Right lobe of liver (tissue), 4 donors: Measurements from ENCODE around the gene TTR.

Experiments
- CTCF ChIP-seq, 4 donors: fragments of 200-600 bp in 3 of 4; fragments of 450-650 bp in 1 of 4; IDR thresholded peaks; one replicate each; pipeline versions ENCODE4 v1.5.1 to v1.8.0; 2016 to 2022; ENCODE audit warnings: antibody characterized with exemption in 4 of 4, mild to moderate bottlenecking in 2 of 4
- POLR2A ChIP-seq: fragments of 450-650 bp; IDR thresholded peaks from one replicate; pipeline ENCODE4 v1.6.1; 2017; ENCODE audit warnings: antibody characterized with exemption, mild to moderate bottlenecking
- donor health status: DM: no; HTN: no; CAD: no.
- donor health status: DM: no; HTN: no; CAD: no.
- donor health status: DM: no; HTN: yes; CAD: no.

- TF ChIP-seq CTCF (IDR thresholded peaks at IDR 0.05) = no peak
- TF ChIP-seq POLR2A = no peak
These were observed 55.6 kb downstream of the TTR start for GRCh38 chr18:31647127-31647753.
